Loucy (cell line): ENCODE results near the gene CHCHD5.

Source experiments
- H2AFZ ChIP-seq: fragments of 200-600 bp; sonication (generic); 2 replicates; pipeline ENCODE4 v1.6.0; 2016; ENCODE audit warnings: antibody characterized with exemption, mild to moderate bottlenecking, low read length, moderate library complexity
- H3F3A ChIP-seq: fragments of 200-600 bp; 2 replicates; pipeline ENCODE4 v1.6.0; 2016; ENCODE audit warnings: antibody characterized with exemption, low read depth, mild to moderate bottlenecking
- H3K27me3 ChIP-seq: fragments of 200-600 bp; sonication (generic); 2 replicates; pipeline ENCODE4 v1.6.1; 2014; ENCODE audit warnings: low read length, mild to moderate bottlenecking; ENCODE audit not compliant: insufficient read depth, poor library complexity, severe bottlenecking
- H3K36me3 ChIP-seq: fragments of 200-600 bp; sonication (generic); 2 replicates; pipeline ENCODE4 v1.6.1; 2016; ENCODE audit warnings: low read length; ENCODE audit not compliant: insufficient read depth
- H3K4me1 ChIP-seq: fragments of 200-600 bp; sonication (generic); 2 replicates; pipeline ENCODE4 v1.5.1; 2014; ENCODE audit warnings: low read length, mild to moderate bottlenecking; ENCODE audit not compliant: insufficient read depth, poor library complexity, severe bottlenecking
- H3K4me2 ChIP-seq: fragments of 200-600 bp; sonication (generic); 2 replicates; pipeline ENCODE4 v1.6.0; 2014; ENCODE audit warnings: antibody characterized with exemption, low read length, low read depth, mild to moderate bottlenecking; ENCODE audit not compliant: poor library complexity, severe bottlenecking
- H3K4me3 ChIP-seq: fragments of 200-600 bp; sonication (generic); 2 replicates; pipeline ENCODE4 v1.5.1; 2014; ENCODE audit warnings: low read length, mild to moderate bottlenecking, mixed read lengths; ENCODE audit not compliant: poor library complexity, severe bottlenecking
- H3K79me2 ChIP-seq: fragments of 200-600 bp; sonication (generic); 2 replicates; pipeline ENCODE4 v1.6.1; 2014; ENCODE audit warnings: low read length; ENCODE audit not compliant: insufficient read depth
- H3K9ac ChIP-seq: fragments of 200-600 bp; sonication (generic); 2 replicates; pipeline ENCODE4 v1.6.0; 2014; ENCODE audit warnings: mild to moderate bottlenecking, low read depth, low read length, moderate library complexity; ENCODE audit not compliant: poor library complexity, severe bottlenecking
- H3K9me2 ChIP-seq: fragments of 200-600 bp; sonication (generic); replicated peaks from 2 replicates; pipeline ENCODE4 v1.6.1; 2016; ENCODE audit warnings: low read depth, low read length, mixed read lengths
- H3K9me3 ChIP-seq: fragments of 200-600 bp; sonication (generic); 2 replicates; pipeline ENCODE4 v1.6.1; 2014; ENCODE audit warnings: mild to moderate bottlenecking, antibody characterized with exemption, low read length, low read depth; ENCODE audit not compliant: insufficient read depth
- H4K20me1 ChIP-seq: fragments of 200-600 bp; sonication (generic); 2 replicates; pipeline ENCODE4 v1.6.0; 2014; ENCODE audit warnings: antibody characterized with exemption, low read length, mild to moderate bottlenecking; ENCODE audit not compliant: insufficient read depth, poor library complexity, severe bottlenecking
- EZH2phosphoT487 ChIP-seq: fragments of 200-600 bp; IDR thresholded peaks from 2 replicates; pipeline ENCODE4 v1.6.1; 2018; ENCODE audit warnings: antibody characterized with exemption, mild to moderate bottlenecking, moderate library complexity, borderline replicate concordance
- TF ChIP-seq, protein P1 (sequence below): fragments of 200-600 bp; sonication (generic); conservative IDR thresholded peaks from 2 replicates; pipeline ENCODE4 v1.5.1; 2014; ENCODE audit warnings: mild to moderate bottlenecking, antibody characterized with exemption, low read length

The CHCHD5 gene

DNA sequence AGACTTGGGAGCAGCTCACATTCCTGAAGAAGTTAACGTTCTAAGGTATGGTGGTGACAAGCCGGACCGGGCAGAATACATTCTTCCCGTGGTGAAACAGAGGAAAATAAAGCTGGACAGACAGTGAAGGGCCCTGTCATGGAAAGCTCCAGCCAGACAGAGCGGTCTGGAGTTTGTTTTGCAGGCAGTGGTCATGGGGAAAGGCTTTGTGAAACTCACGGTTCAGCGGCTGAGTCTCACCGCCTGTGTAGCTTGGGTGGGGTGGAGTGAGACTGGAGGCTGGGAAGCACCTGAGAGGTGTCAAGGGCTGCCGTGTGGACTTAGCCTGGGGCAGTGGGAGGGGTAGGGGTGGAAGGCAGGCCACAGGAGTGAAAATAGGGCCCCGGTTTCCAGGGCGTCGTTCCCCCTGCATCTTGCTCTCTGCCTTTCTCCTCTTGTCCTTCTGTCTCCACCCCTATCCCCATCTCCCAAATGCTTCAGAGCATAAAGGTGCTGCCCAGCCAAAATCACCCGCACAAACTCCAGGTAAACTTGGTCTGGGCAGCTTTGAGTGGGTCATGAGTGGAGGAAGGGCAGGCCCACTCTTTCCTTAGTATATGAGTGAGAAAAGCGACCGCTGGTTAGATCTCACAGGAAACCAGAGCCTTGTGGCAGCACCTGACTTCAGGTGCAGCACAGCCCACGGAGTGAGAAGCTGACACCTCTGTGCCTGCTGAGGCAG lies 49.9 kb downstream of the CHCHD5 start:
- no peaks in the 10 kb centered on the region for H3K27me3 ChIP-seq
- H3K9me2 ChIP-seq = no peaks in the 10 kb centered on the region
- H4K20me1 ChIP-seq = no peaks in the 10 kb centered on the region
- TF ChIP-seq, protein P1, sequence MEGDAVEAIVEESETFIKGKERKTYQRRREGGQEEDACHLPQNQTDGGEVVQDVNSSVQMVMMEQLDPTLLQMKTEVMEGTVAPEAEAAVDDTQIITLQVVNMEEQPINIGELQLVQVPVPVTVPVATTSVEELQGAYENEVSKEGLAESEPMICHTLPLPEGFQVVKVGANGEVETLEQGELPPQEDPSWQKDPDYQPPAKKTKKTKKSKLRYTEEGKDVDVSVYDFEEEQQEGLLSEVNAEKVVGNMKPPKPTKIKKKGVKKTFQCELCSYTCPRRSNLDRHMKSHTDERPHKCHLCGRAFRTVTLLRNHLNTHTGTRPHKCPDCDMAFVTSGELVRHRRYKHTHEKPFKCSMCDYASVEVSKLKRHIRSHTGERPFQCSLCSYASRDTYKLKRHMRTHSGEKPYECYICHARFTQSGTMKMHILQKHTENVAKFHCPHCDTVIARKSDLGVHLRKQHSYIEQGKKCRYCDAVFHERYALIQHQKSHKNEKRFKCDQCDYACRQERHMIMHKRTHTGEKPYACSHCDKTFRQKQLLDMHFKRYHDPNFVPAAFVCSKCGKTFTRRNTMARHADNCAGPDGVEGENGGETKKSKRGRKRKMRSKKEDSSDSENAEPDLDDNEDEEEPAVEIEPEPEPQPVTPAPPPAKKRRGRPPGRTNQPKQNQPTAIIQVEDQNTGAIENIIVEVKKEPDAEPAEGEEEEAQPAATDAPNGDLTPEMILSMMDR = no peak
- TF ChIP-seq EZH2phosphoT487 = no peak
- no peaks in the 10 kb centered on the region for H3K36me3 ChIP-seq
- H3K79me2 ChIP-seq = no peaks in the 10 kb centered on the region
- no peak overlapping the region for H2AFZ ChIP-seq
- H3K4me3 ChIP-seq = no peak overlapping the region
- no peaks in the 10 kb centered on the region for H3K9me3 ChIP-seq
- H3F3A ChIP-seq = peaks cover 3% of the 10 kb centered on the region; the same call in 1 of the 2 replicates
- no peak overlapping the region for H3K4me2 ChIP-seq
- no peak overlapping the region for H3K9ac ChIP-seq
- peaks cover 21% of the 10 kb centered on the region for H3K4me1 ChIP-seq

DNA sequence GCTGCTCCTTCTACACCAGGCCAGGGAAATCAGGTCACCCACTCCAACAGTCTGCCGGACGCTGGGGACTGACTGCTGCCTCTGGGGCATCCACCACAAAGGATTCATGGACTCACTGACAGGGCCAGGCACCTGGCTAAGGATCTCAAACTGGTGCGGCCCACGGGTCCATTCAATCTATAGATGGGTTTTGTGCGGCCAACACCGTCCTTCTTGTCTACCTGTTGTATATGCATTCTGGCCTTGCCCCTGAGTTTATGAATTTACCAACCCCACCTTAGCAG lies 50.4 kb downstream of the CHCHD5 start:
- H3K4me3 ChIP-seq = no peak overlapping the region
- H3K9ac ChIP-seq = no peak overlapping the region
- no peaks in the 10 kb centered on the region for H4K20me1 ChIP-seq
- no peaks in the 10 kb centered on the region for H3K9me2 ChIP-seq
- peaks cover 3% of the 10 kb centered on the region; the same call in 1 of the 2 replicates for H3F3A ChIP-seq
- H3K79me2 ChIP-seq = no peaks in the 10 kb centered on the region
- H3K4me2 ChIP-seq = no peak overlapping the region
- H3K27me3 ChIP-seq = no peaks in the 10 kb centered on the region
- H3K9me3 ChIP-seq = no peaks in the 10 kb centered on the region
- TF ChIP-seq EZH2phosphoT487 = no peak
- TF ChIP-seq, protein P1 = no peak
- no peak overlapping the region for H2AFZ ChIP-seq
- peaks cover 21% of the 10 kb centered on the region for H3K4me1 ChIP-seq
- H3K36me3 ChIP-seq = no peaks in the 10 kb centered on the region

DNA sequence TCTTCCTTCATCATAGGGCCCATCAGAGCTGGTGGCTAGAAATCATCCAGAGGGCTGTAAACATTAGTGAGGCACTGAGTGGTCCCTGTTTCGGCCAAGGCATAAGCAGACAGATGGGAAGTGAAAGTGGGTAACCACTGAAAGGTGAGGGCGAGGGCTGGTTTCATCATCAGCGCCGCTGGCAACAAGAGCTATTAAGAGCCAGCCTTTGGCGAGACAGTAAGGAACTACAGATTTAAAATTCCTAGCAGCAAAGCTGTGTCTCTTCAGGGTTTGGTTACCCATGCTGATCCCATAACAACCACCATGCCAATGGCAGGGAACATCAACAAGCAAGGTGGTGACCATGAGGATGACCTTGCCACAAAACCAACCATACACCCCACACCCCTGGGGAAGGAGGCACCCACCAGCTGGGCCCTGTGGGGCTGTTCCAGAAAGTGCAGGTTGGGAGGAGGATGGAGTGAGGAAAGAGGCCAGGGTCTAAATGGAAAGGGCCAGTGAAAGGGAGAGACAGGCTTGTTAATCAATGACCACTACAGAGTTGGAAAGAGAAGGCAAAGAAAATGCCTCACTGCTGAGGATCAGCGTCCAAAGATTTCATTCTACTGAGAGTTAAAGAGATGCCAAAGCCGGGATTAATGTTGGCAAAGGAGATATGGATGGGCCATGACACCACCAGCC lies 52.3 kb downstream of the CHCHD5 start:
- H3K4me2 ChIP-seq = no peak overlapping the region
- peaks cover 17% of the 10 kb centered on the region for H3K4me1 ChIP-seq
- no peaks in the 10 kb centered on the region for H3K79me2 ChIP-seq
- H3K9ac ChIP-seq = no peak overlapping the region
- no peak overlapping the region for H3K4me3 ChIP-seq
- no peaks in the 10 kb centered on the region for H4K20me1 ChIP-seq
- no peaks in the 10 kb centered on the region for H3K27me3 ChIP-seq
- H2AFZ ChIP-seq = no peak overlapping the region
- TF ChIP-seq, protein P1 = no peak
- TF ChIP-seq EZH2phosphoT487 = no peak
- no peaks in the 10 kb centered on the region for H3K36me3 ChIP-seq
- H3K9me2 ChIP-seq = no peaks in the 10 kb centered on the region
- H3F3A ChIP-seq = no peaks in the 10 kb centered on the region
- H3K9me3 ChIP-seq = no peaks in the 10 kb centered on the region
